ENCODE results near the gene NOP53.
"Not testable (repeated sequence)": the region's sequence is repeated elsewhere in the genome, so short reads cannot be mapped to it uniquely, and the experiment has no call there.

Gene NOP53

DNA sequence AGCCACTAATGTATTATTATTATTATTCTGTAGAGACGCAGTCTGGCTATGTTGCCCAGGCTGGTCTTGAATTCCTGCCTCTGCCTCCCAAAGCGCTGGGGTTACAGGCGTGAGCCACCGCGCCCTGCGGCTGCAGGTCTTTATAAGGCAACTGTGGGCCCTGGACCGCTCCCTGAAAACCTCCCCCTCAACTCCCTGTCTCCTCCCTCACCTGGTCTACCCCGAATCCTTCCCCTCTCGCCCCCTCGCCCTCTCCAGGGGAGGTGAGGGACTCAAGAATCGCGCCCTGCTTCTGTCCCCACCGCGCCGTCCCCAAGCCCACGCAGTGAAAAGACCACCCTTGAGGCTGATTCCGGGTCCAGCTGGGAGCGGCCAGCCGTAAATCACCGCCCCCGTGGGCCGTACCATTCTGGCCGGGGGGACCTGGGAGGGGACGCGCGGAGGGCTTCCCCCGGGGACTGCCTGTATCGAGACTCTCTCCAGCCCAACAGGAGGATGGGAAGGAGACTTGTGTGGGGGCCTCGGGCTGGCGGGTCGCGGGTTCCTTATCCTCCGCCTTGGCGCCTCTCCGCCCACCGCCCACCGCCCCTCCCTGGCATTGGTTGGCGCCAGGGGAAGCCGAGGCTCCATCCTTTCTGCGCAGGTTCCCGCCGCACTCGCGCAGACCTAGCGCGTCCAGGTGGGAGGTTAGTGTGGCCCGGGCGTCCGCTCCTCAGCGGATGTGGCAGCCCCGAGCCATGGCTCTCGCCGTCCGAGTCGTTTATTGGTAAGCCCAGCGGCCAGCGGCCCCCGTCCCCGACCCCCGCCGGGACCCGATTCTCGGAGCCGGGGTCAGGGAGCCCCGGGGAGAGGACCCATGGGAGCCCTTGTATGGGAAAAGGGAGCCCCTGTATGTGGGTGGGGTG lies 33.0 kb downstream of the NOP53 start, which contains the start of gene SELENOW:
Gene SELENOW, plus strand, starts transcription at position 655 of the 905 bp plus-strand sequence. Its CDS starts 83 bp downstream, at position 738.
- peak; percentile 89 for DNase-seq (ENCODE audit: low spot score)

DNA sequence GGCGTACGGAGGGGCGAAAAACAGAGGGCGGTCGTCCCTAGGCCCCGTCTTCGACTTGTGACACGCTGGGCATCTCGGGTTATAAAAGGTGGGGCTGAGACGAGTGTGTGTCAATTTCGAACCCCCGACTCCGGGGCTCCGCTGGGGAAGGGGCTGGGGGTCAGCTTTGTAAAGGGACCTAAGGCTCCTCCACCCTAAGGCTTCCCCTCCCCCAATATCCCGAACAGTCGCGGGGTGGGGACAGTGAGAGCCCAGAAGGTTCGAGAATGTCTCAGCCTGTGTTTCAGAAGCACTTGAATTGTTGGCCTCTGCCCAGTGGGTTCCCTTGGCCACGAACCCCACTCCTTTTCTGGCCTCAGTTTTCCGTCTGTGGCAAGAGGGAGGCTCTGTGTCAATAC lies 33.6 kb downstream of the NOP53 start:
- DNase-seq (ENCODE audit: low spot score) = no peak

DNA sequence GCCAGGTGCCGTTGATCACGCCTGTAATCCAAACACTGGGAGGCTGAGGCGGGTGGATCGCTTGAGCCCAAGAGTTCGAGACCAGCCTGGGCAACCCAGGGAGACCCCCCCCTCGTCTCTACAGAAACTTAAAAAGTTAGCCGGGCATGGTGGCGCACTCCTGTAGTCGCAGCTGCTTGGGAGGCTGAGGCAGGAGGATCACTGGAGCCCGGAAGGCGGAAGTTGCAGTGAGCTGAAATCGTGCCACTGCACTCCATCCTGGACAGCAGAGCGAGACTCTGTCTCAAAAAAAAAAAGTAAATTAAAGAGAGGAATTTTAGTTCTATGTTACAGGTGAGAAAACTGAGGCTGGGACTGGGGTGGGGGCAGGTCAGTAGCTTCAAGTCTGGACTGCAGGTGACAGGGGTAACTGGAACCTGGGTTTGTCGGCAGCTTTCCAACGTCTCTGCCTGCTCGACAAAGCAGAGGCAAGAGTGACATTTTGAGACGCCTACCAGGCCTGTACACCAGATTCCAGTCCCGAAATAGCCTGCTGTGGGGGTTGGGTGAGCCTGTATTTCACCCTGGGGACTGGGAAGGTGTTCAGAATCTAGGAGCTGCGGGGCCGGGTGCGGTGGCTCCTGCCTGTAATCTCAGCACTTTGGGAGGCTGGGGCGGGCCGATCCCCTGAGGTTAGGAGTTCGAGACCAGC lies 34.3 kb downstream of the NOP53 start:
- no peak for DNase-seq (ENCODE audit: low spot score)

- DNase-seq (ENCODE audit: low spot score) = no peak
Observed at GRCh38 chr19:47780215-47780551, 34.8 kb downstream of the NOP53 start.

GRCh38 chr19:47781590-47782262 lies 36.4 kb downstream of the NOP53 start:
- DNase-seq (ENCODE audit: low spot score) = no peak

GRCh38 chr19:47786566-47786965 lies 41.2 kb downstream of the NOP53 start:
- no peak for DNase-seq (ENCODE audit: low spot score)

GRCh38 chr19:47787307-47787706 lies 42.0 kb downstream of the NOP53 start:
- not testable (repeated sequence) for DNase-seq (ENCODE audit: low spot score)

GRCh38 chr19:47789811-47790210 lies 44.5 kb downstream of the NOP53 start:
- not testable (repeated sequence) for DNase-seq (ENCODE audit: low spot score)

DNA sequence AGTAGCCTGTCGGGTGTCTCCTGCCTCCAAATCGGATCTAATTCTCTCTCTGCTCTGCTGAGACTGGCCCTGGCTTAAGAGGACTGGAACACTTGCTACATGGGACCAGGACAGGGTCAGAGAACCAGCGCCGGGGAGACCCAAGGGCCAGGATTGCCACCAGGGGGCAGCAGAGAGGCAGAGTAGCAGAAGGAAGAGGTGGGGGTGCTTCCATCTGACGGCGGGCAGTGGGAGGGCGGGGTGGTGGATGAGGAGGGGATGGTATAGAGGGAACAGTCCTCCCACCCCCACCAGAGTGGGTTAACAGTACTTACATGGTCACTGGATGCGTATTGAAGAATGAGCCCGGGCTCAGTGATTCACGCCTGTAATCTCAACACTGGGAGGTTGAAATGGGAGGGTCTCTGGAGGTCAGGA lies 45.1 kb downstream of the NOP53 start:
- no peak for DNase-seq (ENCODE audit: low spot score)

DNA sequence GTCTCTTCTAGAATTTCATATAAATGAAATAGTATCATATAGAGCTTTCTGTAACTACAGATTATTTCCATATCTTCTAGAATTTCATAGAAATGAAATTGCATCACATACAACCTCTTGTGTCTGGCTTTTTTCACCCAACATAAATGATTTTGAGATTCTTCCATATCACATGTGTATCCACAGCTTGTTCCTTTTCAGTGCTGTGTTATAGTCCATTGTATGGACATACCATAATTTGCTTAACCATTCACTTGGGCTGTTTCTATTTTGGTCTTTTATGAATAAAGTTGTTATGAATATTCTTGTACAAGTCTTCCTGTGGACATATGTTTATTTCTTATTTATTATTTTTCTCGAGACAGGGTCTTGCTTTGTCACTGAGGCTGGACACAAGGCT lies 47.3 kb downstream of the NOP53 start:
- no peak for DNase-seq (ENCODE audit: low spot score)

DNA sequence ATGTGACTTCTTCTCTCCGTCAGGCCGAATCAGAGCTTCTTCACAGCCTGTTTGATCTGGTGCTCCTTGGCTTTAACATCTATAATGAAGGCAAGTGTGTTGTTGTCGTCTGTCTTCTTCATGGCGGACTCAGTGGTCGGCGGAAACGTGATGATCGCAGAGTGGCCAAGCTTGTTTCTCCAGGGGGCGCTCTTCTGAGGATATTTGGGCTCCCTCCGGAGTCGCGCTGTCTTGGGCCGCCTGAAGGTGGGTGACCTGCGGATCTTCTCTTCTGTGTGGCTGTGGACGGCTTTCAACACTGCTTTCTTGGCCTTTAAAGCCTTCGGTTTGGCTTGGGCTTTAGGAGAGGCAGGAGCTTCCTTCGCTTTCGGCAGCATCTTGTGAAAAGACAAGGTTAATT lies 49.2 kb downstream of the NOP53 start:
- DNase-seq (ENCODE audit: low spot score) = peak; percentile 2

- DNase-seq (ENCODE audit: low spot score) = no peak
Observed at GRCh38 chr19:47796785-47797184, 51.4 kb downstream of the NOP53 start.

GRCh38 chr19:47797996-47798903 lies 52.9 kb downstream of the NOP53 start:
- DNase-seq (ENCODE audit: low spot score) = no peak

GRCh38 chr19:47798904-47799266 lies 53.5 kb downstream of the NOP53 start:
- DNase-seq (ENCODE audit: low spot score) = no peak

- DNase-seq (ENCODE audit: low spot score) = no peak
Observed at GRCh38 chr19:47801270-47801669, 55.9 kb downstream of the NOP53 start.

- DNase-seq (ENCODE audit: low spot score) = no peak
Observed at GRCh38 chr19:47802521-47803043, 57.2 kb downstream of the NOP53 start.

DNA sequence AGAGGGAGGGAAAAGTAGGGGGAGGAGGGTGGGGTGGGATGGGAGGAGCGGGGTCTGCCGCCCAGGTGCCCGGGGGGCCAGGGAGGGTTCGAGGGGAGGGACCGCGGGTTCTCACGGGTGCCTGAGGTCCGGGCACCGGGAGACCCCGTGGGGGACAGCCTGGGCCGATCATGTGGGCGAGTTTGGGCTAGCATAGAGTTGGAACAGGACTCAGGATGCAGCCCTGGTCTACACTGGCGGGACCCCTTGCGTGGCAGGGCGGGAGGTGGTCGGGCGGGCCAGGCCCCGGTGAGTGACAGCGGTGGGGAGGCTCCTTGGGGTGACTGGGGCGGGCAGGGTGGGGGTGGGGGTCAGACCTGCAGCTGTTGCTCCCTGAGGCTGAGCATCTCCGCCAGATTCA lies 57.8 kb downstream of the NOP53 start:
- DNase-seq (ENCODE audit: low spot score) = not testable (repeated sequence)

DNA sequence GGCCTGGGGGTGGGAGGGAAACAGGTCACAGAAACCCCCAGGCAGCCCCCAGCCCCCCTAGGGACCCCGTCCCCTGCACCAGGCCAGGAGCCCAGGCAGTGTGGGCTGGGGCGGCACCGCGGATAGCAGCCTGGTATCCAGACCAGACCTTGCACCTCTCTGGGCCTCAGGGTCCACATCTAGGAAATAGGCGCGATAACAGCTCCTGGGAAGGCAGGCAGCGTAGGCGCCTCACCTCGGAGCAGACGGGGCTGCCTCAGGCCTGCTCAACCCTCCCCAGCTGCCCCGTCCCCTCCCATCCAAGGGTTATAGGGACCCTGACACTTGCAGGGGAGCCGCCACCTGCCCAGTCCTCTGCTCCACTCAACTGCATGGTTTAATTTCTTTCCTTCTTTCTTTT lies 58.3 kb downstream of the NOP53 start:
- not testable (repeated sequence) for DNase-seq (ENCODE audit: low spot score)

- not testable (repeated sequence) for DNase-seq (ENCODE audit: low spot score)
Observed at GRCh38 chr19:47804451-47804850, 59.1 kb downstream of the NOP53 start, which contains the start of gene TPRX1. Gene TPRX1, minus strand, starts transcription at chr19:47804551. Its CDS starts 12 bp downstream, at chr19:47804539.

DNA sequence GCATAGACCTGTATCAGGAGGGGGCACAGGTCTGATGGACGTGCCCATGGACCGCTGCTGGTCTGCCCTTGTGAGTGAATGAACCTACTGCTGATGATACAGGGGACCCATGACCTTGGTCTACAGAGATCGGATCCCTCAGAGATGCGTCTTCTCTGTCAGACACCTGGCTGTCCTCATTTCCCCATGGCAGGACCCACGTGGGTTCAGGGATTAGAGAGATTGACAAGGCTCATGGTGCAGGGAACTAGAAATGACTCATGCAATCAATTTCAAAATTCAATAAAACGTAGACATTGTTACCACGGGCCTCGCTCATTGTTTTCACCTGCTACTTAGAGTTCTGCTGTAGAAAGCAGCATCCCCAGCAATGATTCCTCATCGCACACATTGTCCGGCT lies 60.0 kb downstream of the NOP53 start:
- no peak for DNase-seq (ENCODE audit: low spot score)

GRCh38 chr19:47806435-47806834 lies 61.1 kb downstream of the NOP53 start:
- no peak for DNase-seq (ENCODE audit: low spot score)

Measured in left forelimb (tissue), 1 donor.